Measurements from ENCODE around the gene CNPY1. TPM values are rescaled to one million over a fixed set of nuclear protein-coding genes. Genes with fewer than 3 reads are reported as not detected.

The CNPY1 gene
- total and polyA plus RNA-seq, 8 donors = 0.18 TPM; not detected in 7

DNA sequence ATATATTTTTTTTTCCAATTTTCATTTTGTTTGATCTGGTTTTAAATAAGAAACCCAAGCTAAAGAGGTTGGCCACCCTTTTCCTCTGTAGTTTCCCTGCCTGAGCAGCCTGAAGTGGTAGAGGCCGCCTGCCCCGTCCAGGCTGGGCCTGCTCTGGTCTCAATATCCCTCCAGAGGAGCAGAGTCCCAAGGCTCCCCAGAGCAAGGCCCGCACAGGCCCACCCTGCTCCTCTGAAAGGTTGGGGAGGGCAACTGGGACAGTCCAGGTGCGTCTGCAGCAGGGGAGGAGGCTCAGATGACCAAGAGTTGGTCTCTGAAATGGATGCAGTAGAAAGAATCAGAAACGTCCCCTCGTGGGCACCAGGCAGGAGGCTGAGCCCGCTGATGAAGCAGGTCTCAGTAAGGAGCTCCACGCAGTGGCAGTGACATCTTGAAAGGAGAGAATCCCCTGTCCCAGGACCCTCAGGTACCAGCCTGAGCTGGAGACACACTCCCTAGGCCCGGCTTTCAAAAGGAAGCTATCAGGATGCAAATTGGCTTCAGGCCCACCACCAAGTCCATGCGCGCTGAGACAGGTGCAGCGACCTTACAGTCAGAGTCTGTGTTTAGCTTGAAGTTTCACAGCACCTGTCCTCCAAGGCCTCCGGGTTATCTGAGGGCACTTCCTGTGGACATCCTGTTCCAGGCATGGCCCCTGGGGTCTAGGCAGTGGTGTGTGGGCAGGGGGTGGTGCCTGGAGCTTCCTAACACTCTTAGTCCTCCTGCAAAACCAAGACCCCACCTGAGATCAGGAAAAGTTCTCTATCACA, 50.7 kb downstream of the CNPY1 start:
- Histone ChIP-seq H3K9me3 (no peaks in the 10 kb centered on the region), H3K27ac (no peak overlapping the region), H3K27me3 (peaks cover 4 to 90% (median 20%) of the 10 kb centered on the region in 3 donors), H3K4me3 (no peak overlapping the region), H3K4me1 (peaks cover 7 to 9% (median 8%) of the 10 kb centered on the region in 4 donors), H3K36me3 (no peaks in the 10 kb centered on the region)
- 81 to 88% (median 84%) methylated on average over 10 to 13 of the region's 13 CpGs for WGBS, 5 donors
- no peak for DNase-seq
- intact Hi-C loops (cut with DNase I; ENCODE audit: low total_unique reads) = loop anchor here (10.0 kb wide), 1 partner anchor 59 kb away; no protein-coding TSS in a partner anchor
- TF ChIP-seq POLR2AphosphoS5 (IDR thresholded peaks at IDR 0.05) (no peak), POLR2A (IDR thresholded peaks at IDR 0.05) (no peak), EP300 (IDR thresholded peaks at IDR 0.05) (no peak)
- TF ChIP-seq, protein P1, sequence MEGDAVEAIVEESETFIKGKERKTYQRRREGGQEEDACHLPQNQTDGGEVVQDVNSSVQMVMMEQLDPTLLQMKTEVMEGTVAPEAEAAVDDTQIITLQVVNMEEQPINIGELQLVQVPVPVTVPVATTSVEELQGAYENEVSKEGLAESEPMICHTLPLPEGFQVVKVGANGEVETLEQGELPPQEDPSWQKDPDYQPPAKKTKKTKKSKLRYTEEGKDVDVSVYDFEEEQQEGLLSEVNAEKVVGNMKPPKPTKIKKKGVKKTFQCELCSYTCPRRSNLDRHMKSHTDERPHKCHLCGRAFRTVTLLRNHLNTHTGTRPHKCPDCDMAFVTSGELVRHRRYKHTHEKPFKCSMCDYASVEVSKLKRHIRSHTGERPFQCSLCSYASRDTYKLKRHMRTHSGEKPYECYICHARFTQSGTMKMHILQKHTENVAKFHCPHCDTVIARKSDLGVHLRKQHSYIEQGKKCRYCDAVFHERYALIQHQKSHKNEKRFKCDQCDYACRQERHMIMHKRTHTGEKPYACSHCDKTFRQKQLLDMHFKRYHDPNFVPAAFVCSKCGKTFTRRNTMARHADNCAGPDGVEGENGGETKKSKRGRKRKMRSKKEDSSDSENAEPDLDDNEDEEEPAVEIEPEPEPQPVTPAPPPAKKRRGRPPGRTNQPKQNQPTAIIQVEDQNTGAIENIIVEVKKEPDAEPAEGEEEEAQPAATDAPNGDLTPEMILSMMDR (IDR thresholded peaks at IDR 0.05) = no peak

DNA sequence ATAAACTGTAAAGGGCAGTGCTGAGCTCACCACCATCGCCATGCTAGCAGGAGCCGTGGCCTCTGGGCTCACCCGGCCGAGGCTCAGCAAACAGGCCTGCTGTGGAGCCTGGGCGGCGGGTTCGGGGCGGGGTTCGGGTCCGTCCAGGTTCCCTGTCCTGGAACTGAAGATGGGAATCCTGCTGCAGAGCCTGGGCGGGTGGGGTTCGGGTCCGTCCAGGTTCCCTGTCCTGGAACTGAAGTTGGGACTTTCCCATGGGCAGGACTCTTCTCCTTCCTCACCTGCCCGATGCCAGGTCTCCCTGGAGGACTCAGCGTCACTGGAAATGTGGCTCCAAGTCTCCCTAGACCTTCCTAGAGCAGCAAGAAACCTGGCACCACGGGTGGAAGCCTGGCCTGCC, 51.8 kb downstream of the CNPY1 start:
- Histone ChIP-seq H3K4me3 (no peak overlapping the region), H3K27ac (no peak overlapping the region), H3K4me1 (peaks cover 14 to 17% (median 16%) of the 10 kb centered on the region in 4 donors), H3K9me3 (no peaks in the 10 kb centered on the region), H3K27me3 (peaks cover 4 to 90% (median 30%) of the 10 kb centered on the region in 3 donors), H3K36me3 (no peaks in the 10 kb centered on the region)
- no peak for DNase-seq
- 83 to 88% (median 86%) methylated on average over 11 to 16 of the region's 16 CpGs for WGBS, 5 donors
- TF ChIP-seq POLR2AphosphoS5 (IDR thresholded peaks at IDR 0.05) (no peak), EP300 (IDR thresholded peaks at IDR 0.05) (no peak), POLR2A (IDR thresholded peaks at IDR 0.05) (no peak)
- TF ChIP-seq, protein P1 (IDR thresholded peaks at IDR 0.05) = no peak
- intact Hi-C loops (cut with DNase I; ENCODE audit: low total_unique reads) = loop anchor here (10.0 kb wide), 1 partner anchor 60 kb away; no protein-coding TSS in a partner anchor

DNA sequence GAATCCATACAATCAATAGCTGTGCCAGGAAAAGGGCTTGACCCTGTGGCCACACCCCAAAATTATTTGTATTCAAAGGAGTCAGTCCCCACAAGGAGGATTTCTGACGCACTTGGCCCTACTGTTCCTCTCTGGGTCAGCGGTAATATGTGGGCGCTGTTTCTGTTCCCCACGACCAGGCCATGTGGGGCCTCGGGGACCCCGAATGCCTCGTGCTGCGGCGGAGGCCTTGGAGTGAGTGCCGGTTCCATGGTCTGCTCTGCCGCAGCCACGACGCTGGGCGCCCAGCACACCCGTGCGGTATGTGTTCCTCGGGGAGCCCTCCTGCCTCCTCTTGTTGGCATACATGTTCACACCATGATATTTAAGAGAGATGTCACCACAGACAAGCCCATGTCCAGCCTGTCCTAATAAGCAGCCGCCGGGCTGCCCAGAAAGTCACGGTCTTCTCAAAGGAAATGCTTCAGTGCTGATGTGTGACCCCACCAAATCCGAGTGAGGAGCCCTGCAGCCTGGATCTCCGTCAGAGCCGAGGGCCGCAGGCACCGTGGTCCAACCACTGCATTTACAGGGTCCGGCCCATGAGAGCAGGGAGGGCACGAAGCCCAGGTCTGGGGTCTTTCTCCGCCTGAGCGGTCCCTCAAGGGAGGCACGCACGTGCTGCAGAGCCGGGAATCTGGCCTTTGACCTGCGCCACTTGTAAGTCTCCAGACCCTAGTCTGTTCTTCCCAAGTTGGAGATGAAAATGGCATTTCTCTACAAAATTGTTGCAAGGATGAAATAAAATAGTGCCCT, 52.4 kb downstream of the CNPY1 start:
- Histone ChIP-seq H3K27ac (no peak overlapping the region), H3K9me3 (no peaks in the 10 kb centered on the region), H3K4me1 (peaks cover 14 to 17% (median 16%) of the 10 kb centered on the region in 4 donors), H3K27me3 (peaks cover 4 to 90% (median 30%) of the 10 kb centered on the region in 3 donors), H3K4me3 (no peak overlapping the region), H3K36me3 (no peaks in the 10 kb centered on the region)
- DNase-seq = no peak
- intact Hi-C loops (cut with DNase I; ENCODE audit: low total_unique reads) = loop anchor here (10.0 kb wide), 1 partner anchor 61 kb away; no protein-coding TSS in a partner anchor
- WGBS, 5 donors = 82 to 91% (median 84%) methylated on average over 26 to 33 of the region's 33 CpGs
- no peak for TF ChIP-seq POLR2AphosphoS5 (IDR thresholded peaks at IDR 0.05)
- no peak for TF ChIP-seq EP300 (IDR thresholded peaks at IDR 0.05)
- TF ChIP-seq POLR2A (IDR thresholded peaks at IDR 0.05) = no peak
- TF ChIP-seq, protein P1 (IDR thresholded peaks at IDR 0.05) = no peak

DNA sequence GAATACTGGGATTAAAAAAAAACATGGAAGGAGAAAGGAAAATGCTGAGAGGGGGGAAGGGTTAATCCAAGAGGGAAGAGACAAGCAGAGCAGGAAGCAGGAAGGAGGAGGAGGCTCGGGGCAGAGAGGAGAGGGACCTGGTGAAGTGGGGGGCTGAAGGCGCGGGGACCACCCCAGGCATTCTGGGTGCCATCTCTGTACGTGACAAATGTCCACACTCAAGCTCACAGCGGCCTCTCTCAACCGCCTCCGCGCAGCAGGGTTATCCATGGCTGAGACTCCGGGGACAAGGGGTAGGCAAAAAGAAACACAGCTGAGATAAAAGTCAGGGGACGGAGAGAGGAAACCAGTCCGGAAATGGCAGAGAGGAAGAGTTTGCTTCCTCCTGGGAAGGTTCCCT, 54.5 kb downstream of the CNPY1 start:
- Histone ChIP-seq H3K4me1 (peaks cover 14 to 17% (median 16%) of the 10 kb centered on the region in 4 donors), H3K27me3 (peaks cover 0 to 90% (median 31%) of the 10 kb centered on the region in 3 donors), H3K9me3 (no peaks in the 10 kb centered on the region), H3K36me3 (no peaks in the 10 kb centered on the region), H3K4me3 (no peak overlapping the region), H3K27ac (no peak overlapping the region)
- TF ChIP-seq POLR2A (IDR thresholded peaks at IDR 0.05) (no peak), EP300 (IDR thresholded peaks at IDR 0.05) (no peak), POLR2AphosphoS5 (IDR thresholded peaks at IDR 0.05) (no peak)
- TF ChIP-seq, protein P1 (IDR thresholded peaks at IDR 0.05) = no peak
- intact Hi-C loops (cut with DNase I; ENCODE audit: low total_unique reads) = loop anchor here (10.0 kb wide), 1 partner anchor 63 kb away; no protein-coding TSS in a partner anchor
- DNase-seq = no peak
- WGBS, 5 donors = 61 to 72% (median 69%) methylated on average over 11 of the region's 11 CpGs

Data from stomach (tissue), 9 donors.